HepG2 (cell line): Measurements from ENCODE around the gene MICA. TPM values are rescaled to one million over a fixed set of nuclear protein-coding genes. Genes with fewer than 3 reads are reported as not detected.

Experiments used
- ATAC-seq: fragments of 200-7000 bp; cut with Tn5 transposase; 3 replicates; pipeline ENCODE4 v1.9.1; 2020; ENCODE audit warnings: mild to moderate bottlenecking, moderate library complexity
- BruUV-seq: library from RNA; stranded (reverse); fragments of 400-500 nt; replicated peaks from 2 replicates; lab custom pipeline; 2021; lab: Mats Ljungman, UMichigan
- CTCF ChIA-PET: fragments of 300-600 bp; formaldehyde crosslinking; extraction: SDS; loops from one replicate; lab custom pipeline; 2021; ENCODE audit warnings: low total read pairs, inconsistent platforms, low intra/inter-chr PET ratio; lab: Yijun Ruan, JAX
- POLR2A ChIA-PET: fragments of 350-600 bp; sonication (Branson Sonifier 250); formaldehyde crosslinking; loops from one replicate; lab custom pipeline; 2020; ENCODE audit warnings: antibody characterized with exemption, inconsistent platforms; lab: Yijun Ruan, JAX
- DNase-seq: peaks from one replicate; pipeline ENCODE4 v3.0.0-alpha.2; 2015; ENCODE audit warnings: low spot score
- FAIRE-seq: peaks from 3 replicates; lab custom pipeline; 2011; peaks lifted over from hg19 to GRCh38; lab: Jason Lieb, UNC
- H2AFZ ChIP-seq: one replicate; pipeline ENCODE4 v1.6.1; 2011; ENCODE audit warnings: low read length, inconsistent platforms
- H3K27ac ChIP-seq: fragments of 300-600 bp; 3 replicates; pipeline ENCODE4 v1.8.0; 2011; ENCODE audit warnings: mixed run types, mild to moderate bottlenecking, mixed read lengths, low read length, inconsistent platforms; ENCODE audit not compliant: insufficient read depth; ENCODE audit errors: extremely low read length
- H3K27me3 ChIP-seq, 2 experiments: fragments of 200-600 bp in 1 of 2; 2 replicates in 1 of 2; 3 replicates in 1 of 2; pipeline versions ENCODE4 v1.6.0 to v1.8.0; 2011; ENCODE audit warnings: low read length in 2 of 2, mild to moderate bottlenecking in 2 of 2, moderate library complexity in 2 of 2, inconsistent platforms in 1 of 2; ENCODE audit not compliant: insufficient read depth in 2 of 2, control insufficient read depth in 1 of 2
- H3K36me3 ChIP-seq, 2 experiments: fragments of 200-600 bp in 1 of 2; replicated peaks in 1 of 2; 2 replicates in 1 of 2; 3 replicates in 1 of 2; pipeline versions ENCODE4 v1.5.1 to v1.8.0; 2011; ENCODE audit warnings: low read length in 2 of 2, inconsistent platforms in 1 of 2; ENCODE audit not compliant: insufficient read depth in 2 of 2, control insufficient read depth in 1 of 2
- H3K4me1 ChIP-seq: 2 replicates; pipeline ENCODE4 v1.5.1; 2012; ENCODE audit warnings: low read length, inconsistent platforms; ENCODE audit not compliant: insufficient read depth
- H3K4me2 ChIP-seq: 2 replicates; pipeline ENCODE4 v1.6.0; 2011; ENCODE audit warnings: low read depth, low read length, inconsistent platforms
- H3K4me3 ChIP-seq, 3 experiments: fragments of 200-600 bp in 1 of 3; sonication (generic), shearing (Covaris generic) in 1 of 3; replicated peaks in 1 of 3; 2 replicates each; pipeline ENCODE4 v1.5.1; 2011 to 2016; ENCODE audit warnings: low read length in 3 of 3, inconsistent platforms in 2 of 3, low read depth in 2 of 3, mild to moderate bottlenecking in 2 of 3, control low read depth in 1 of 3, mixed read lengths in 1 of 3; ENCODE audit not compliant: insufficient read depth in 1 of 3
- H3K79me2 ChIP-seq: one replicate; pipeline ENCODE4 v1.6.1; 2011; ENCODE audit warnings: low read length, inconsistent platforms; ENCODE audit not compliant: insufficient read depth
- H3K9ac ChIP-seq: 2 replicates; pipeline ENCODE4 v1.6.0; 2011; ENCODE audit warnings: mild to moderate bottlenecking, low read depth, low read length, inconsistent platforms; ENCODE audit not compliant: insufficient read depth
- H3K9me3 ChIP-seq: 2 replicates; pipeline ENCODE4 v1.5.1; 2012; ENCODE audit warnings: mild to moderate bottlenecking, low read length
- H4K20me1 ChIP-seq: 2 replicates; pipeline ENCODE4 v1.6.0; 2011; ENCODE audit warnings: inconsistent platforms, mild to moderate bottlenecking, low read length, moderate library complexity; ENCODE audit not compliant: insufficient read depth
- ZNF142 ChIP-seq: sonication (generic); formaldehyde crosslinking; IDR thresholded peaks from 2 replicates; pipeline ENCODE4 v1.4.0; 2020; ENCODE audit warnings: missing genetic modification reagents
- ZSCAN25 ChIP-seq: sonication (generic); formaldehyde crosslinking; IDR thresholded peaks from 2 replicates; pipeline ENCODE4 v1.8.0; 2022; ENCODE audit warnings: mild to moderate bottlenecking, missing genetic modification reagents
- WGBS: methylation state at CpG from one replicate; pipeline ENCODE4 v1.1.6; 2017; ENCODE audit warnings: low lambda C conversion rate; 5-methylcytosine and 5-hydroxymethylcytosine counted together
- in situ Hi-C: cut with HindIII; loops from 2 replicates; pipeline ENCODE4 v1.10.0; 2017; ENCODE audit warnings: low pct_unique_long_range_greater_than_20kb; ENCODE audit not compliant: extremely low pct_ligation_motif_present
- intact Hi-C: fragments of 100-400 bp; cut with micrococcal nuclease; formaldehyde crosslinking; loops from one replicate; pipeline ENCODE4 v1.10.0; 2022; ENCODE audit not compliant: unreplicated experiment
- polyA plus RNA-seq, 8 experiments: library from polyadenylated mRNA; depleted of rRNA in 3 of 8; stranded (reverse) in 7 of 8; unstranded in 1 of 8; fragments of >200 nt; fragmentation: Illumina TruSeq in 4 of 8; extraction: Trizol in 4 of 8; gene quantifications; 2 replicates each; pipeline versions ENCODE4 v1.2.1 to v1.2.3, GENCODE V29; 2011 to 2016; ENCODE audit warnings: low read depth in 4 of 8, missing spikeins in 1 of 8, mixed read lengths in 1 of 8; ENCODE audit not compliant: insufficient read depth in 1 of 8
- total RNA-seq, 5 experiments: library from RNA; depleted of rRNA; stranded (reverse); fragments of >200 nt; fragmentation: Illumina TruSeq; extraction: Trizol; gene quantifications; 2 replicates each; pipeline ENCODE4 v1.2.3, GENCODE V29; 2016; ENCODE audit warnings: low read depth in 1 of 5

The MICA gene
- total and polyA plus RNA-seq, 2 of the 13 experiments (the other 11 are each of a cell fraction or from before 2014, with no cell fraction given), result 21.6 to 38.1 TPM

GRCh38 chr6:31438222-31438621, 34.8 kb downstream of the MICA start:
- DNase-seq, result no peak
- Histone ChIP-seq H2AFZ (no peak overlapping the region), H3K4me2 (no peak overlapping the region), H3K4me3 (no peak overlapping the region), H3K27ac (no peak overlapping the region), H3K27me3 (peaks cover 0 to 12% of the 10 kb centered on the region in 2 experiments; a peak in 3 of 5 replicates), H3K79me2 (no peaks in the 10 kb centered on the region), H3K9ac (no peak overlapping the region), H3K9me3 (peaks cover 17% of the 10 kb centered on the region), H3K4me1 (peaks cover 17% of the 10 kb centered on the region), H4K20me1 (no peaks in the 10 kb centered on the region), H3K36me3 (no peaks in the 10 kb centered on the region)
- intact Hi-C loops, result no loop called here
- TF ChIP-seq ZNF142 (CRISPR knock-in tag), result no peak
- no peak for TF ChIP-seq ZSCAN25 (CRISPR knock-in tag)
- WGBS, result 37% methylated on average over 2 of the region's 2 CpGs
- no peak for FAIRE-seq
- ChIA-PET CTCF (no interaction called here), POLR2A (no interaction called here)
- in situ Hi-C loops, result no loop called here
- no TSS peak for BruUV-seq
- ATAC-seq, result no peak
